Endothelial cell of hepatic sinusoid (primary cell): Measurements from ENCODE around the gene C19orf25.

Experiments
- in situ Hi-C: cut with HindIII; loops from 2 replicates; pipeline ENCODE4 v1.10.0; 2017; ENCODE audit warnings: low sequenced_read_pairs

C19orf25 gene

GRCh38 chr19:1478934-1479707 lies at the start of gene C19orf25:
TSS of gene C19orf25 (minus strand) at chr19:1479215. CDS start at chr19:1478903, 312 bp downstream.
- in situ Hi-C loops: loop anchor here (10.0 kb wide), 2 partner anchors 46 to 64 kb away; partner anchors contain the start of gene PLK5

DNA sequence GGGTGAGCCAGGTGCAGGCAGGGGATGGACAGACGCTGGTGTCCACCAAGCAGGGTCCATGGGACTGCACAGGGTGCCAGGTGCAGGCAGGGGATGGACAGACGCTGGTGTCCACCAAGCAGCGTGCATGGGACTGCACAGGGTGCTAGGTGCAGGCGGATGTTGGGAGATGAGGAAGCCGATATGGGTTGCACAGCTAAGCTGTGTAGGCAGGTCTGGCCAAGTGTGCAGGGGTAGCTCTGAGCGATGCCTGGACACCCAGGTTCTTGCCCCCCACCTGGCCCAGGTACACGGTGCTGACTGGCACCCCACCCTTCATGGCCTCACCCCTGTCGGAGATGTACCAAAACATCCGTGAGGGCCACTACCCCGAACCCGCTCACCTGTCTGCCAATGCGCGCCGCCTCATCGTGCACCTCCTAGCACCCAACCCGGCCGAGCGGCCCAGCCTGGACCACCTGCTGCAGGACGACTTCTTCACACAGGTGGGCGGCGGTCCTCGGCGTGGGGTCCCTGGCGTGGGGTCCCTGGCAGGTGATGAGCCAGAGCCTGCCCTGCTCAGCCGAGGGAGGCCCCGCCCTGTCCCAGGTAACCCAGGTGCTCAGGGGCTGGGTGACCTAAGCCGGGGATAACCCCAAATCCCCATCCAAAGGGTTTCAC lies 48.8 kb upstream of the C19orf25 start:
- in situ Hi-C loops: loop anchor here (10.0 kb wide), 2 partner anchors 53 to 113 kb away; partner anchors contain the start of gene C19orf25

- in situ Hi-C loops: loop anchor here (10.0 kb wide), 2 partner anchors 52 to 112 kb away; partner anchors contain the start of gene C19orf25
Measured at GRCh38 chr19:1526979-1527649, 48.1 kb upstream of the C19orf25 start.

DNA sequence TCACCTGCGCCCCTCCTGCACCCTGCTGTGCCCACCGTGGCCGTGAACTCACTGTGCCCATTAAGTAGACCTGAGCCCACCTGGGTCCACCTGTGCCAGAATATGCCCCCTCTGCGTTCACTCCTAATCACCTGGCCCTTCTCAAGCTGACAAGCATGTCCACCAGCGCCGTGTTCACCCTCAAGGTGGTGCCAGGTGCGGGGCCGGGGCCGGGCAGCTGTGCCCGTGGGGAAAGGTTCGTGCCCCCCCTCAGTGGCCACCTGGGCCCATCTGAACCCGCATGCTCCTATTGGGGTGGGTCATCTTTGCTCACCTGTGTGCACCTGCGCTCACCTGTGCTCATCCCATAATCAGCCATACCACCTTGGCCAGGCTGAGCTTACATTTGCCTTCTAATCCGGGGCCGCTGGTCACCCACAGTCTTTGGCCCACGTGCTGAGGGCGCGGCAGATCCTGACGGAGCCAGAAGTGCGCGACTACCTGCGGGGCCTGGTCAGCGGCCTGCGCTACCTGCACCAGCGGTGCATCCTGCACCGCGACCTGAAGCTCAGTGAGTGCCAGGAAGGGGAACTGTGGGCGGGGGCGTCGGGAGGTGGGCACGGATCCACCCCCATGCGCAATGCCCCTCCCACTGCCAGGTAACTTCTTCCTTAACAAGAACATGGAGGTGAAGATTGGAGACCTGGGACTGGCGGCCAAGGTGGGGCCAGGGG lies 47.2 kb upstream of the C19orf25 start:
- in situ Hi-C loops: loop anchor here (10.0 kb wide), 2 partner anchors 51 to 111 kb away; partner anchors contain the start of gene C19orf25

DNA sequence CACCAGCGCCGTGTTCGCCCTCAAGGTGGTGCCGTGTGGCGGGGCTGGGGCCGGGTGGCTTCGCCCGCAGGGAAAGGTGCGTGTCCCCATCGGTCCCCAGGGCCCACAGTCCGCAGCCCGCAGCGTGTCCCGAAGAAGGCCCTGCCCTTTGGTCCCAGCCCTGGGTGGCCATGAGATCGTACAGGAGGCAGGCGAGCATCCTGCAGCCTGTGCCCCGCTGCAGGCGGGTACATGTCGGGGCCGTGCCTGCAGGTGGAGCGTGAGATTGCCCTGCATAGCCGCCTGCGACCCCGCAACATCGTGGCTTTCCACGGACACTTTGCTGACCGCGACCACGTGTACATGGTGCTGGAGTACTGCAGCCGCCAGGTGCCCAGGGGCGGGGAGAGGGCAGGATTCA lies 46.3 kb upstream of the C19orf25 start:
- in situ Hi-C loops: loop anchor here (10.0 kb wide), 2 partner anchors 51 to 111 kb away; partner anchors contain the start of gene C19orf25

DNA sequence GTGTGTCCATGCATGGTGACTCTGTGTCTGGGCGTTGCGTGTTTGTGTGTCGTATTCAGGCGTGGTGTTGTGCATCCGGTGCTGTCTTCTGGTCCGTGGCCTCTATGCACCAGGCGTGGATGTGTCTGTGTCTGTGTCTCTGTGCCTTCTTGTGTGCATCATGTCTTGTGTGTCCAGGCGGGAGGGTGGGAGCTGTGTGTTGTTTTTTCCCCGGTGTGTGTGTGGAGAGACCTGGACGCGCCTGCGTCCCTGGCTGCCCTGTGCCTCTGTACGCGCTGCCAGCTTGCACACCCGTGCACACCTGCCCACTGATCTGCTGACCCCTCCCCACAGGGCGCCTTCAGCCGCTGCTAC lies 45.9 kb upstream of the C19orf25 start:
- in situ Hi-C loops: loop anchor here (5.0 to 10.0 kb wide), 3 partner anchors 50 to 110 kb away; partner anchors contain the start of gene C19orf25

GRCh38 chr19:1524287-1524971 lies 45.4 kb upstream of the C19orf25 start:
- in situ Hi-C loops: loop anchor here (5.0 to 10.0 kb wide), 3 partner anchors 50 to 110 kb away; partner anchors contain the start of gene C19orf25

DNA sequence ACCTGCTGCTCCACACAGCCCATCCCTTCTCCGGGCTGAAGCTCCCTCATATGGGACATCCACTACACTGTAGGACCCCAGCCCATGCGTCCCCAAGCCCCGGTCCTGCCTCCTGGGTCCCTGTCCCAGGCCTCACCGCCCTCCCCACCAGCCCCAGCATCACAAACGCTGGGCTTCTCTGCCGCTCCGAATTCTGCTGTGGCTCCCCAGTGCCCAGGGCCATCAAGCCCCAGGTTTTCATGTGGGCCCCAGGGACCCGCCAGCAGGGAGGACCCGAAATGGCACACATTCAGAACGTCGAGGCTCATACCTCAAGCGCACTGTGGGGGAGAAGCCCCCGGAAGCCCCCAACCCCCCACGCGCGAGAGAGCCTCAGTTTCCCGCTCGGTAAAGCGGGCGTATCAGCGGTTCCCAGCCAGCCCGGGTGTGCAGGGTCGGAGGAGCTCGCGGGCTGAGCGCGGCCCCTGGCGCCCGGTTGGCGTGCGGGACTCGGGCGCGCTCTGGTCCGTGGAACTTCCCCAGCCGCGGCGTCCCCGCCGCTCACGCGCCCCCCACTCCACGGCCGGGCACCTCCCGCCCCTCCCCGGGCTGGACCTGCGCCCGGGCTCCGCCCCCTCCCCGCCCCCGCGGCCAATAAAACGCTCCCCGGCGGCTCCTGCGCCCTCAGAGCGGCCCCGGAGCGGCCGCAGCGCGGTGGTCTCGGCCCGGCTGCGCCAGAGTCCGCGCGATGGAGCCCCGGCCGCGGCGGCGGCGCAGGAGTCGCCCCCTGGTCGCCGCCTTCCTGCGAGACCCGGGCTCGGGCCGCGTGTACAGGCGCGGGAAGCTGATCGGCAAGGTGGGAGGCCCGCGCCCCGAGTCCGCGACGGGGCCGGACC lies 44.6 kb upstream of the C19orf25 start, which contains the start of gene PLK5:
Gene PLK5, plus strand, starts transcription at position 666 of the 875 bp plus-strand sequence. CDS start 2,920 bp downstream, outside the sequence.
- in situ Hi-C loops: loop anchor here (5.0 to 10.0 kb wide), 3 partner anchors 49 to 109 kb away; partner anchors contain the start of gene C19orf25

- in situ Hi-C loops: loop anchor here (5.0 to 10.0 kb wide), 3 partner anchors 48 to 108 kb away; partner anchors contain the start of gene C19orf25
Measured at GRCh38 chr19:1522838-1523237, 43.8 kb upstream of the C19orf25 start.

- in situ Hi-C loops: loop anchor here (5.0 to 10.0 kb wide), 3 partner anchors 47 to 107 kb away; partner anchors contain the start of gene C19orf25
Measured at GRCh38 chr19:1522061-1522460, 43.0 kb upstream of the C19orf25 start.

- in situ Hi-C loops: loop anchor here (5.0 to 10.0 kb wide), 3 partner anchors 47 to 107 kb away; partner anchors contain the start of gene C19orf25
Measured at GRCh38 chr19:1521636-1522035, 42.6 kb upstream of the C19orf25 start.

GRCh38 chr19:1520203-1520780 lies 41.3 kb upstream of the C19orf25 start:
- in situ Hi-C loops: loop anchor here (5.0 to 10.0 kb wide), 3 partner anchors 45 to 105 kb away; partner anchors contain the start of gene C19orf25

- in situ Hi-C loops: loop anchor here (5.0 to 10.0 kb wide), 3 partner anchors 45 to 105 kb away; partner anchors contain the start of gene C19orf25
Measured at GRCh38 chr19:1519802-1520201, 40.8 kb upstream of the C19orf25 start.

DNA sequence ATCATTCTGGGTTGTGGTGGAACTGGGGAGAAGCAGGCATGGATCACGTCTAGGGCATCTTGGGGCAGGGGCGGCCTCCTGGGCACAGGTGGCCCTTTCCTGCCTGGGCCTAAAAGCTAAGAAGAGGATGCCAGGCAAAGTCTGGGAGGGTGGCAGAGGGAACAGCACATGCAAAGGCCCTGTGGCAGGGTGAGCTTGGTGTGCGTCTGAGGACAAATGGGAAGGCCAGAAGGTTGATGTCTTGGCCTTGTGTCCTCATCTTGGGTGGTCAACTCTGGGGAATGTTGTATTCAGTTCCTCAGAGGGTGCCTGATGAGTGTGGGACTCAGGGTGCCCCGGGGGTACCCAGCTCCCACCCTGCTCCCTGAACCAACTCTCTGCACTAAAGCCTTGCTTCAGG lies 39.5 kb upstream of the C19orf25 start:
- in situ Hi-C loops: no loop called here

- in situ Hi-C loops: no loop called here
Measured at GRCh38 chr19:1516395-1516753, 37.4 kb upstream of the C19orf25 start.

DNA sequence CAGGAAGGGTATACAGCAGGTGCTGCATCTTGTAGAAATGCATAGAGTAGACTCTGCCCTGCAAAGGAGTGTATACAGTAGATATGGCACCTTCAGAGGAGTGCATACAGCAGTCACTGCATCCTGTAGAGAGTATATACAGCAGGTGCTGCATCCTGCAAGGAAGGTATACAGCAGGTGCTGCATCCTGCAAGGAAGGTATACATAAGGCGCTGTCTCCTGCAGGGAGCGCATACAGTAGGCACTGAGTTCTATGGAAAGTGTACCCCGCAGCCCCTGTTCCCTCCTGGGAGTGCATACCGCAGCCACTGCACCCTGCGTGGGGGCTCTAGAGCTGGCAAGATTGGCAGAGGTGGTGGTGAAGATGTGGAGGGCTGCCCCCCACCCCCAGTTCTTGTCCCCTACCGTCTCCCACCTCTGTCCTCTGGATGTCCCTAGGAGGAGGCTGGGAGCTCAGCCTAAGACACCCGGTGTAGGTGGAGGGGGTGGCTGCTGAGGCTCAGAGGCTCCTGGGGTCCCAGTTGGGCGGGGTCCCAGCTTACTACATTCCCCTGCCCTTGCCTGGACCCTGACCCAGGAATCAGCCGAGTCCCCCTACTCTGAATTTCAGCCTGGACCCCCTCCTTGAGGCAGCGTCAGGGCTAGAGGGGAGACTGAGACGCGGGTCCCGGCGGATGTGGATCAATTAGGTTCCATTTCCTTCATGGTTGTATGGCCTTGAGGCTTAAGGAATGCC lies 36.1 kb upstream of the C19orf25 start:
- in situ Hi-C loops: no loop called here

- in situ Hi-C loops: no loop called here
Measured at GRCh38 chr19:1514295-1514661, 35.3 kb upstream of the C19orf25 start.
